Astrocyte of the spinal cord (primary cell): Measurements from ENCODE around the gene ALDH1L1.
A peak's percentile ranks its signal among the peaks of the same experiment; 100 is the strongest.

ENCODE experiments used
- DNase-seq: peaks from one replicate; pipeline ENCODE4 v3.0.0; 2011; ENCODE audit warnings: low read depth, low spot score
- H3K4me3 ChIP-seq: 2 replicates; pipeline ENCODE4 v1.5.1; 2011; ENCODE audit warnings: low read depth, mild to moderate bottlenecking, low read length, moderate library complexity
- CTCF ChIP-seq: IDR thresholded peaks from 2 replicates; pipeline ENCODE4 v1.5.1; 2012; ENCODE audit warnings: low read depth, mild to moderate bottlenecking, low read length, inconsistent platforms
- in situ Hi-C: cut with HindIII; loops from 2 replicates; pipeline ENCODE4 v1.10.0; 2017; ENCODE audit warnings: low sequenced_read_pairs

Gene ALDH1L1

GRCh38 chr3:126057936-126058335, 122.5 kb downstream of the ALDH1L1 start:
- no peak for DNase-seq
- no peak for TF ChIP-seq CTCF
- no peak overlapping the region for H3K4me3 ChIP-seq
- in situ Hi-C loops = no loop called here

- in situ Hi-C loops = no loop called here
- TF ChIP-seq CTCF = no peak
- no peak for DNase-seq
- H3K4me3 ChIP-seq = no peak overlapping the region
These were observed 122.9 kb downstream of the ALDH1L1 start for GRCh38 chr3:126057501-126057819.

- TF ChIP-seq CTCF = no peak
- in situ Hi-C loops = no loop called here
- H3K4me3 ChIP-seq = no peak overlapping the region
- DNase-seq = peak; percentile 29
These were observed 123.5 kb downstream of the ALDH1L1 start for GRCh38 chr3:126056681-126057500.

GRCh38 chr3:126056088-126056487, 124.3 kb downstream of the ALDH1L1 start:
- TF ChIP-seq CTCF = no peak
- in situ Hi-C loops = no loop called here
- no peak for DNase-seq
- H3K4me3 ChIP-seq = no peak overlapping the region

GRCh38 chr3:126054870-126055269, 125.5 kb downstream of the ALDH1L1 start:
- in situ Hi-C loops = no loop called here
- DNase-seq = no peak
- TF ChIP-seq CTCF = no peak
- no peak overlapping the region for H3K4me3 ChIP-seq

GRCh38 chr3:126053949-126054569, 126.3 kb downstream of the ALDH1L1 start:
- in situ Hi-C loops = no loop called here
- DNase-seq = no peak
- no peak for TF ChIP-seq CTCF
- H3K4me3 ChIP-seq = no peak overlapping the region
